ENCODE measurements around the gene KCNQ2. TPM values are rescaled to one million over a fixed set of nuclear protein-coding genes. Genes with fewer than 3 reads are reported as not detected.

Gene KCNQ2
- total RNA-seq = 1 to 10 TPM; 1.8 to 3.0 TPM

DNA sequence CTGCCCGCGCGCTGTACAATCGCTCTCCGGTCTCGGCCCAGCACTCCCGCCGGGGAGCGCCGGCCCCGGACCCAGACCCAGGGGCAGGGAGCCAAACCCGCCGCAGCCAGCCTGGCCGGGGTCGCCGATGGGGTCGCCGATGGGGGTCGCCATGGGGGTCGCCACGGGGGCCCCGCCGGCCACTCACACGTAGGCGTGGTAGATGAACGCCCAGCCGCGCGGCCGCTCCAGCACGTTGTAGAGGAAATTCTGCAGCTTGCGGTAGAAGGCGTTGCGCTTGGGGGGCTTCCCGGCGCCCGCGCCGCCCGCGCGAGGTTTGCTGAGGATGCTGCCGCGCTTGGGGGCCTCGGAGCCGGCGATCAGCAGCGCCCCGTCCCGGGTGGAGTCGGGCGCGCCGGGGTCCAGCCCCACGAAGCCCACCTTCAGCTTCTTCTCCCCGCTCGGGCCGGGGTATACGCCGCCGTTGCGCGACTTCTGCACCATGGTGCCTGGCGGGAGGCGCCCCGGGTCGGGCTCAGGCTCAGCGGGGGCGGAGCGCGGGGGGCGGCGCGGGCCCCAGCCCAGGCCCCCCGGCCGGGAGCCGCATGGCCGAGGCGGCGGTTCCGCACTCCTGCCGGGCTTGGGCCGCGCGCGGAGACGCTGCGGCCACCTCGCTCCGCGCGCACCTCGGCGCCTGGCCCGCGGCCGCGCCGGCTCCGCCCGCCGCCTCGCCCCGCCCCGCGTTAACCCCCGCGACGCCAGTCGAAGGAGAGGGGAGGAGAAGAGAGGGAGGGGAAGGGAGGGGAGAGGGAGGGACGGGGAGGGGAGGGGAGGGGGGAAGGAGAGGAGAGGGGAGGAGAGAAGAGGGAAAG lies at the start of gene KCNQ2:
Gene KCNQ2, minus strand, starts transcription at position 675 of the 851 bp plus-strand sequence. Its CDS starts 192 bp downstream, at position 483.
- WGBS, 2 donors = 0 to 1% methylated on average over 17 to 86 of the region's 111 CpGs
- Histone ChIP-seq H3K9me3 (no peaks in the 10 kb centered on the region), H3K4me3 (no peak within 1 kb of the TSS), H3K27me3 (peaks cover 0 to 24% of the 10 kb centered on the region in 2 donors), H3K36me3 (replicated peaks in 1 of 2; ENCODE audit: insufficient read depth in 1 of 2, low read depth in 2 of 2) (no peaks in the 10 kb centered on the region), H3K27ac (no peak within 1 kb of the TSS), H3K4me1 (peaks cover 7% of the 10 kb centered on the region)
- ATAC-seq (no peak), DNase-seq (no peak)
- intact Hi-C loops (cut with DNase I) = no loop called here
- TF ChIP-seq, protein P1, sequence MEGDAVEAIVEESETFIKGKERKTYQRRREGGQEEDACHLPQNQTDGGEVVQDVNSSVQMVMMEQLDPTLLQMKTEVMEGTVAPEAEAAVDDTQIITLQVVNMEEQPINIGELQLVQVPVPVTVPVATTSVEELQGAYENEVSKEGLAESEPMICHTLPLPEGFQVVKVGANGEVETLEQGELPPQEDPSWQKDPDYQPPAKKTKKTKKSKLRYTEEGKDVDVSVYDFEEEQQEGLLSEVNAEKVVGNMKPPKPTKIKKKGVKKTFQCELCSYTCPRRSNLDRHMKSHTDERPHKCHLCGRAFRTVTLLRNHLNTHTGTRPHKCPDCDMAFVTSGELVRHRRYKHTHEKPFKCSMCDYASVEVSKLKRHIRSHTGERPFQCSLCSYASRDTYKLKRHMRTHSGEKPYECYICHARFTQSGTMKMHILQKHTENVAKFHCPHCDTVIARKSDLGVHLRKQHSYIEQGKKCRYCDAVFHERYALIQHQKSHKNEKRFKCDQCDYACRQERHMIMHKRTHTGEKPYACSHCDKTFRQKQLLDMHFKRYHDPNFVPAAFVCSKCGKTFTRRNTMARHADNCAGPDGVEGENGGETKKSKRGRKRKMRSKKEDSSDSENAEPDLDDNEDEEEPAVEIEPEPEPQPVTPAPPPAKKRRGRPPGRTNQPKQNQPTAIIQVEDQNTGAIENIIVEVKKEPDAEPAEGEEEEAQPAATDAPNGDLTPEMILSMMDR (IDR thresholded peaks at IDR 0.05) = no peak
- TF ChIP-seq POLR2A (IDR thresholded peaks at IDR 0.05) = no peak

DNA sequence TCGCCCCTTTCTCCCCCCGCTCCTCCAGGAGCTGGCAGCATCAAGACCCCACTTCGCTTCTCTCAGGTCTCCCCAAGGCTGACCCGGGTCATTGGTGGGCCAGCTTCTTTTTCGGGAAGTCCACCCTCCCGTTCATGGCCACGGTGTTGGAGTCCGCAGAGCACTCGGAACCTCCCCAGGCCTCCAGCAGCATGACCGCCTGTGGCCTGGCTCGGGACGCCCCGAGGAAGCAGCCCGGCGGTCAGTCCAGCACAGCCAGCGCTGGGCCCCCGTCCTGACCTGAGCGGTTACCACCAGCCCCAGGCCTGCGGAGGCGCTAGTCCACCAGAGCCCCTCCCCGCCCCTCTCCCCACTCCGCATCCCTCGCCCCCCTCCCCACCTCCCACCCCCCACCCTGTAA lies 49.1 kb upstream of the KCNQ2 start:
- 32% methylated on average over 21 of the region's 23 CpGs; no CpG with 5 or more reads in 1 of the 2 donors for WGBS, 2 donors
- DNase-seq (peak in 2 of 4 donors; percentile 20 to 22), ATAC-seq (no peak)
- peak overlapping the region in 1 of 2 donors; percentile 77 for H3K4me3 ChIP-seq
- intact Hi-C loops (cut with DNase I) = no loop called here
- peaks cover 24% of the 10 kb centered on the region for H3K4me1 ChIP-seq
- peak overlapping the region in 2 of 4 donors; percentile 96 to 99 for H3K27ac ChIP-seq
- H3K36me3 ChIP-seq (replicated peaks in 1 of 2; ENCODE audit: insufficient read depth in 1 of 2, low read depth in 2 of 2) = no peaks in the 10 kb centered on the region
- TF ChIP-seq, protein P1 (IDR thresholded peaks at IDR 0.05) = no peak
- TF ChIP-seq POLR2A (IDR thresholded peaks at IDR 0.05) = no peak
- no peaks in the 10 kb centered on the region for H3K9me3 ChIP-seq
- H3K27me3 ChIP-seq = no peaks in the 10 kb centered on the region

DNA sequence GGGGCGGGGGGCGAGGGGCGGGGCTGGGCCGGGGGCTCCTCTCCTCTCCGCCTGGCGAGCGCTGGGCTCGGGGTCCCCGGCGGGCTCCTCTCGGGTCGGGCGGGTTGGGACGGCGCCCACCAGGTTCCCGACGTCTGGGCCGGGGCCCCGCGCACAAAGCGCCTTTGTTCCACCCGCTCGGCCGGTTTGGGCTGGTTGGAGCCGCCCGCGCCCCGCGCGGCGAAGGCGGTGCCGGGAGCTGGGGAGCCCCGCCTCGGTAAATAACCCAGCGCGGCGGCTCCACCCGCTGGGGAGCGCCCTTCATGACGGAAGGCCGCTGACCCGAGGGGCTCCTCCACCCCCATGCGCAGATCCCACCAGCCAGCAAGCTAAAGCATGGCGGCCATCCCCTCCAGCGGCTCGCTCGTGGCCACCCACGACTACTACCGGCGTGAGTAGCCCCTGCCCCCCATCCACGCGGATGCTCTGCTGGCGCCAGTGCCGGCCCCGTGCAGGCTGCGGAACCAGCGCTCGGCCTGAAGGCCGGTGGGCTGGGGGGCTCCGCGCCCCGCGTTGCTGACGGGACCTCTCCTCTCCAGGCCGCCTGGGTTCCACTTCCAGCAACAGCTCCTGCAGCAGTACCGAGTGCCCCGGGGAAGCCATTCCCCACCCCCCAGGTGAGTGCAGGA lies 48.6 kb upstream of the KCNQ2 start:
- Histone ChIP-seq H3K27me3 (no peaks in the 10 kb centered on the region), H3K4me3 (peak overlapping the region; percentile 35 to 77), H3K36me3 (replicated peaks in 1 of 2; ENCODE audit: insufficient read depth in 1 of 2, low read depth in 2 of 2) (no peaks in the 10 kb centered on the region), H3K27ac (peak overlapping the region; percentile 90 to 99 (median 94)), H3K4me1 (peaks cover 24% of the 10 kb centered on the region), H3K9me3 (no peaks in the 10 kb centered on the region)
- intact Hi-C loops (cut with DNase I) = no loop called here
- ATAC-seq = peak; percentile 75
- peak; percentile 81 to 84 (median 83) for DNase-seq
- WGBS, 2 donors = 1% methylated on average over 55 of the region's 68 CpGs; no CpG with 5 or more reads in 1 of the 2 donors
- TF ChIP-seq POLR2A (IDR thresholded peaks at IDR 0.05) = no peak
- TF ChIP-seq, protein P1 (IDR thresholded peaks at IDR 0.05) = no peak

DNA sequence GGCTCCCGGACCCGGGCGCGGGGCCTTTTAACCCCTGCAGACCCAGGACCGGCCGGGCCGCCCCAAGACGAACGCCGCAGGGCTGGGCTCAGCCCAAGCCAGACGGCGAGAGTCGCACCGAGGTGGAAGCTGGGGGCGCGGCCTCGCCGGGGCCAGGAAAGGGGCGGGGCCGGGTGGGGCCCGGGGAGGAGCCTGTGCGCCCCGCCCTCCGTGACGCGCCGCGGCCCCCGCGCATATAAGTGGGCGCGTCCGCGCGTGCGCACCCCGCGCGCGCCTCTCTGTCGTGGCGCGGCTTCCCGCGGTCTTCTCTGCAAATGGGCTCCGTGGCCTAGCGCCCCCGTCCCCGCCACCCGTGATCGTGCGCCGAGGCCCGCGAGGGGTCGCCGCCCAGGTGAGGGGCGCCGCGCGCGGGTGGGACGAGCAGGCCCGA lies 48.1 kb upstream of the KCNQ2 start, which contains the start of gene PPDPF:
Gene PPDPF, plus strand, starts transcription at position 262 of the 430 bp plus-strand sequence. CDS start 544 bp downstream, outside the sequence.
- H3K4me3 ChIP-seq = peak within 1 kb of the TSS; percentile 35 to 77
- peak; percentile 77 to 85 (median 84) for DNase-seq
- TF ChIP-seq, protein P1 (IDR thresholded peaks at IDR 0.05) = no peak
- peak; percentile 70 to 86 (median 84) for TF ChIP-seq POLR2A (IDR thresholded peaks at IDR 0.05)
- peak within 1 kb of the TSS; percentile 90 to 99 (median 94) for H3K27ac ChIP-seq
- no peaks in the 10 kb centered on the region for H3K36me3 ChIP-seq (replicated peaks in 1 of 2; ENCODE audit: insufficient read depth in 1 of 2, low read depth in 2 of 2)
- intact Hi-C loops (cut with DNase I) = no loop called here
- peaks cover 24% of the 10 kb centered on the region for H3K4me1 ChIP-seq
- H3K9me3 ChIP-seq = no peaks in the 10 kb centered on the region
- 0 to 1% methylated on average over 13 to 50 of the region's 64 CpGs for WGBS, 2 donors
- H3K27me3 ChIP-seq = no peaks in the 10 kb centered on the region
- ATAC-seq = peak; percentile 89
